Renal cortical epithelial cell (primary cell): ENCODE measurements around the gene RAD18. TPM values are rescaled to one million over a fixed set of nuclear protein-coding genes. Genes with fewer than 3 reads are reported as not detected.

ENCODE experiments used
- DNase-seq: peaks from one replicate; pipeline ENCODE4 v3.0.0-alpha.2; 2011; ENCODE audit warnings: low read depth
- total RNA-seq: library from RNA; depleted of rRNA; stranded (reverse); fragments of >200 nt; gene quantifications from 2 replicates; pipeline ENCODE4 v1.2.3, GENCODE V29; 2014

RAD18 gene
- total RNA-seq, 1 donor from 2014 or later = 10.9 TPM

- DNase-seq = no peak
These were observed 62.4 kb downstream of the RAD18 start for GRCh38 chr3:8900869-8901268.

- peak; percentile 9 for DNase-seq
These were observed 63.3 kb downstream of the RAD18 start for GRCh38 chr3:8899876-8900460.

GRCh38 chr3:8895829-8896228 lies 67.4 kb downstream of the RAD18 start:
- no peak for DNase-seq

GRCh38 chr3:8893001-8893400 lies 70.3 kb downstream of the RAD18 start:
- no peak for DNase-seq

GRCh38 chr3:8891774-8892173 lies 71.5 kb downstream of the RAD18 start:
- no peak for DNase-seq

GRCh38 chr3:8891303-8891702 lies 72.0 kb downstream of the RAD18 start:
- DNase-seq = no peak

- peak; percentile 28 for DNase-seq
These were observed 74.9 kb downstream of the RAD18 start for GRCh38 chr3:8888301-8888915.

GRCh38 chr3:8887435-8888300 lies 75.6 kb downstream of the RAD18 start:
- DNase-seq = no peak

GRCh38 chr3:8886546-8886945 lies 76.7 kb downstream of the RAD18 start:
- peak; percentile 52 for DNase-seq

GRCh38 chr3:8885536-8886316 lies 77.5 kb downstream of the RAD18 start:
- DNase-seq = no peak

- DNase-seq = no peak
These were observed 78.5 kb downstream of the RAD18 start for GRCh38 chr3:8884630-8885290.

- DNase-seq = no peak
These were observed 80.6 kb downstream of the RAD18 start for GRCh38 chr3:8882642-8883041.

- DNase-seq = no peak
These were observed 81.1 kb downstream of the RAD18 start for GRCh38 chr3:8882171-8882593.

- no peak for DNase-seq
These were observed 83.8 kb downstream of the RAD18 start for GRCh38 chr3:8879347-8879944.

- DNase-seq = no peak
These were observed 87.4 kb downstream of the RAD18 start for GRCh38 chr3:8875836-8876235.

GRCh38 chr3:8873740-8874139 lies 89.5 kb downstream of the RAD18 start:
- DNase-seq = peak; percentile 49

GRCh38 chr3:8872261-8872660 lies 91.0 kb downstream of the RAD18 start:
- DNase-seq = peak; percentile 80

- no peak for DNase-seq
These were observed 92.0 kb downstream of the RAD18 start for GRCh38 chr3:8871306-8871705.

GRCh38 chr3:8870134-8870533 lies 93.1 kb downstream of the RAD18 start:
- no peak for DNase-seq

- DNase-seq = peak; percentile 100
These were observed 93.7 kb downstream of the RAD18 start for GRCh38 chr3:8869613-8870012.

- DNase-seq = no peak
These were observed 94.3 kb downstream of the RAD18 start for GRCh38 chr3:8868996-8869395.
